HEK293T (cell line): ENCODE data around the gene SLC38A9.

Experiments
- BHLHE40 ChIP-seq: fragments of 450-650 bp; IDR thresholded peaks from 2 replicates; pipeline ENCODE4 v1.6.1; 2016; ENCODE audit warnings: mild to moderate bottlenecking, moderate library complexity, borderline replicate concordance
- FOXA1 ChIP-seq: fragments of 450-650 bp; IDR thresholded peaks from 2 replicates; pipeline ENCODE4 v1.6.1; 2016; ENCODE audit warnings: mild to moderate bottlenecking
- FOXK2 ChIP-seq: fragments of 450-650 bp; IDR thresholded peaks from 2 replicates; pipeline ENCODE4 v1.6.1; 2016; ENCODE audit warnings: mild to moderate bottlenecking
- FOXM1 ChIP-seq: fragments of 450-650 bp; IDR thresholded peaks from 2 replicates; pipeline ENCODE4 v1.6.1; 2017; ENCODE audit warnings: mild to moderate bottlenecking, borderline replicate concordance
- HDGF ChIP-seq: fragments of 450-650 bp; IDR thresholded peaks from 2 replicates; pipeline ENCODE4 v1.6.1; 2017; ENCODE audit warnings: antibody characterized with exemption, borderline replicate concordance
- LEF1 ChIP-seq: fragments of 450-650 bp; IDR thresholded peaks from 2 replicates; pipeline ENCODE4 v1.6.1; 2017; ENCODE audit warnings: mild to moderate bottlenecking, borderline replicate concordance
- PKNOX1 ChIP-seq: fragments of 450-650 bp; IDR thresholded peaks from 2 replicates; pipeline ENCODE4 v1.6.1; 2016
- SP1 ChIP-seq: fragments of 450-650 bp; IDR thresholded peaks from 2 replicates; pipeline ENCODE4 v1.6.1; 2017
- SUZ12 ChIP-seq: fragments of 450-650 bp; IDR thresholded peaks from 2 replicates; pipeline ENCODE4 v1.6.1; 2016; ENCODE audit warnings: mild to moderate bottlenecking
- TARDBP ChIP-seq: fragments of 450-650 bp; IDR thresholded peaks from 2 replicates; pipeline ENCODE4 v1.6.1; 2016
- ZNF384 ChIP-seq: fragments of 450-650 bp; IDR thresholded peaks from 2 replicates; pipeline ENCODE4 v1.6.1; 2016

- TF ChIP-seq FOXM1 (no peak), SUZ12 (no peak), FOXA1 (no peak), HDGF (no peak), PKNOX1 (no peak), FOXK2 (no peak), TARDBP (no peak), SP1 (no peak), LEF1 (no peak), BHLHE40 (no peak), ZNF384 (no peak)
Measured at GRCh38 chr5:55742778-55743177, 30.7 kb upstream of the SLC38A9 start.
